Left colon (tissue), 2 donors: ENCODE results near the gene SH3GLB1. TPM values are rescaled to one million over a fixed set of nuclear protein-coding genes. Genes with fewer than 3 reads are reported as not detected.

Experiments used
- total RNA-seq, 2 donors: library from RNA; stranded (reverse); fragmentation: NEBNext Ultra II Directional; extraction: Animal tissue kit (Norgen Biotek cat#: 25700); gene quantifications; one replicate each; pipeline ENCODE4 v1.2.1, GENCODE V29; 2021
- donor health status: DM: no; HTN: no; CAD: no.
- donor health status: DM: yes; HTN: yes; CAD: no.

The SH3GLB1 gene
- total RNA-seq, 2 donors from 2014 or later, result 118 to 122 TPM

Other genes starting within 250 kb of the SH3GLB1 start
- 100 to 1,000 TPM; 848 to 970 TPM for gene CLCA1, start 235.6 kb upstream of the SH3GLB1 start, total RNA-seq
- 1,000 to 10,000 TPM; 1,175 to 1,664 TPM for gene CLCA4, start 157.5 kb upstream of the SH3GLB1 start, total RNA-seq
- 100 to 1,000 TPM; 186 to 204 TPM for gene SELENOF, start 209.6 kb downstream of the SH3GLB1 start, total RNA-seq
- 10 to 100 TPM; 17.4 to 23.5 TPM for gene HS2ST1, start 210.1 kb downstream of the SH3GLB1 start, total RNA-seq